Amygdala (tissue), 56 donors: ENCODE results near the gene KRT25.

Experiments
- DNase-seq, 56 donors: peaks; one replicate each; lab custom pipeline; 2025; lab: John Stamatoyannopoulos, UW

Gene KRT25

GRCh38 chr17:40699371-40699770, 55.8 kb downstream of the KRT25 start:
- DNase-seq = no peak
